Mesothelial cell of epicardium (in vitro differentiated cells): Measurements from ENCODE around the gene EFCAB6. TPM values are rescaled to one million over a fixed set of nuclear protein-coding genes. Genes with fewer than 3 reads are reported as not detected.

ENCODE experiments used
- DNase-seq, 2 experiments: peaks; one replicate each; pipeline ENCODE4 v3.0.0; 2021; ENCODE audit warnings: low spot score in 2 of 2; ENCODE audit not compliant: unreplicated experiment in 2 of 2
- H3K27ac Mint-ChIP-seq: 2 replicates; pipeline ENCODE4 v1.8.0; 2021; ENCODE audit warnings: mixed read lengths
- H3K27me3 Mint-ChIP-seq: 2 replicates; pipeline ENCODE4 v1.8.0; 2021; ENCODE audit warnings: low read depth, mixed read lengths
- H3K36me3 Mint-ChIP-seq: 2 replicates; pipeline ENCODE4 v1.8.0; 2021; ENCODE audit warnings: mixed read lengths
- H3K4me1 Mint-ChIP-seq: 2 replicates; pipeline ENCODE4 v1.8.0; 2021; ENCODE audit warnings: mixed read lengths
- H3K4me3 Mint-ChIP-seq: 2 replicates; pipeline ENCODE4 v1.8.0; 2021; ENCODE audit warnings: mild to moderate bottlenecking, moderate library complexity, mixed read lengths
- H3K9me3 Mint-ChIP-seq: 2 replicates; pipeline ENCODE4 v1.8.0; 2021; ENCODE audit warnings: mixed read lengths
- total RNA-seq: library from RNA; stranded (reverse); gene quantifications from 3 replicates; pipeline ENCODE4 v1.2.1, GENCODE V29; 2021
- TF ChIP-seq, protein P1 (sequence below): fragments of 200-600 bp; sonication (generic); IDR thresholded peaks from one replicate; pipeline ENCODE4 v1.5.0; 2021; ENCODE audit warnings: antibody characterized with exemption; ENCODE audit not compliant: unreplicated experiment

The EFCAB6 gene
- total RNA-seq, 1 donor from 2014 or later: 2.6 TPM

DNA sequence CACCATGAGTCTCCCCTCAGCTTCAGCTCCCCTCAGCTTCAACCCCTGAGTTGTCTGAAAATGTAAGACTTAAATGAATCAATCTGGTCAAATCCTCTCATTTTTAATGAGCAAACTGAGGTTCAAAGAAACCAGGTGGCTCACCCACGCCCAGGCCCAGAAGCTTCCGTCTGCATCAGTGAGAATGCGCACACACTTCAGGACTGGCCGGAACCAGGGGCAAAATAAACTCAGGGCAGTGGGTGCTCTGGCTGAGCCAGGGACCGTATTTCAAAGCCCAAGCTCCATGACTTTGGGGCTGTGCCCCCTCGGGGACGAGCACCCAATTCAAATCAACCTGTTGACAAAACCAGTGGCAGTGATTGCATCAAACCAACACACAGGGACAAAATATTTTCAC is 47.1 kb upstream of the EFCAB6 start:
- H3K4me1 Mint-ChIP-seq: peaks cover 2% of the 10 kb centered on the region
- H3K36me3 Mint-ChIP-seq: no peaks in the 10 kb centered on the region
- no peak overlapping the region for H3K4me3 Mint-ChIP-seq
- no peak overlapping the region for H3K27ac Mint-ChIP-seq
- H3K27me3 Mint-ChIP-seq: peaks cover 58% of the 10 kb centered on the region
- no peak for DNase-seq
- TF ChIP-seq, protein P1, sequence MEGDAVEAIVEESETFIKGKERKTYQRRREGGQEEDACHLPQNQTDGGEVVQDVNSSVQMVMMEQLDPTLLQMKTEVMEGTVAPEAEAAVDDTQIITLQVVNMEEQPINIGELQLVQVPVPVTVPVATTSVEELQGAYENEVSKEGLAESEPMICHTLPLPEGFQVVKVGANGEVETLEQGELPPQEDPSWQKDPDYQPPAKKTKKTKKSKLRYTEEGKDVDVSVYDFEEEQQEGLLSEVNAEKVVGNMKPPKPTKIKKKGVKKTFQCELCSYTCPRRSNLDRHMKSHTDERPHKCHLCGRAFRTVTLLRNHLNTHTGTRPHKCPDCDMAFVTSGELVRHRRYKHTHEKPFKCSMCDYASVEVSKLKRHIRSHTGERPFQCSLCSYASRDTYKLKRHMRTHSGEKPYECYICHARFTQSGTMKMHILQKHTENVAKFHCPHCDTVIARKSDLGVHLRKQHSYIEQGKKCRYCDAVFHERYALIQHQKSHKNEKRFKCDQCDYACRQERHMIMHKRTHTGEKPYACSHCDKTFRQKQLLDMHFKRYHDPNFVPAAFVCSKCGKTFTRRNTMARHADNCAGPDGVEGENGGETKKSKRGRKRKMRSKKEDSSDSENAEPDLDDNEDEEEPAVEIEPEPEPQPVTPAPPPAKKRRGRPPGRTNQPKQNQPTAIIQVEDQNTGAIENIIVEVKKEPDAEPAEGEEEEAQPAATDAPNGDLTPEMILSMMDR: no peak
- peaks cover 14% of the 10 kb centered on the region for H3K9me3 Mint-ChIP-seq

DNA sequence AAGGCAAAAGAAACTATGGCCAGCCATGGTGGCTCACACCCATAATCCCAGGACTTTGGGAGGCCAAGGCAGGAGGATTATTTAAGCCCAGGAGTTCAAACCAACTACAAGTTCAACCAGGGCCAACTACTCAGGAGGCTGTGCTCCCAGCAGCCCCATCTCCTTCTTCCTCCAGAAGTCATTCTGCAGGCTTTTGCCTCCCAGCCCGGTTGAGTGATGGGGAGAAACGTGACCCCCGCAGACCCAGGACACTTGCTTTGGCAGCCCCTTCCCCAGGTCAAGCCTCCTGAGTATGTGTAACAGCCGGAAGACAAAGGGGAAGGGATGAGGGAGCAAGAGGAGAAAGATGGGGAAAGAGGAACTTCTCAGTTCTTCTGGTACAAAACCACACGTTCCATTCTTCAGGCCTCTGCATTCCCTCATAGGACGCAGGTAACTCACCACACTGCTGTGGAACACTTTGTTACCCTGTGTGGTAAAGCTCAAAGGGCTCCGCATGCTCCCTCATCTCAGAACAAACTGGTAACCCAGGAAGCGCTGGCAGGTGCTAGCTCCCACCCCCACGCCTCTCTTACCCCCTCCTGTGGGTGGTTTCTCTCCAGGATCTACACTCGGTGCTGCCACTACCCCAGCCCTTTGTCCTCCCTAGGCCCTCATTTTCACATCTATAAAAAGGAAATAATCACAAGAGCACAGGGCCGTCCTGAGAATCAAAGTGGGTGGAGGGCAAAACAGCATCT is 46.2 kb upstream of the EFCAB6 start:
- Mint-ChIP-seq H3K4me1 (peaks cover 2% of the 10 kb centered on the region), H3K9me3 (peaks cover 14% of the 10 kb centered on the region), H3K27ac (no peak overlapping the region), H3K27me3 (peaks cover 50% of the 10 kb centered on the region), H3K36me3 (no peaks in the 10 kb centered on the region), H3K4me3 (no peak overlapping the region)
- no peak for DNase-seq
- TF ChIP-seq, protein P1: no peak

DNA sequence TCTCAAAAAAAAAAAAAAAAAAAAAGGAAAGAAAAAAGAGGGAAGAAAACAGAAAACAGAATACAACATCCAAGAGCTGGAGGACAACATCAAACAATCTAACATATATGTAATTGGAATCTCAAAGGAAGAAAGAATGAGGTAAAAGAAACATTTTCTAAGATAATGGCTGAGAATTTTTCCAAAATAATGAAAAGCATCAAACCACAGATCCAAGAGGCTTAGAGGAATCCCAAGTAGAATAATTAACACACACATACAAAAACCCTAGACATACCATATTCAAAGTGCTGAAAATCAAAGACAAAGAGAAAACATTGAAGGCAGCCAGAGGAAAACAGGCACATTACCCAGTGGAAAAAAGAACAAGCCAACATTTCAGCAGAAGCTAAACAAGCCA is 45.3 kb upstream of the EFCAB6 start:
- no peaks in the 10 kb centered on the region for H3K4me1 Mint-ChIP-seq
- no peaks in the 10 kb centered on the region for H3K36me3 Mint-ChIP-seq

DNA sequence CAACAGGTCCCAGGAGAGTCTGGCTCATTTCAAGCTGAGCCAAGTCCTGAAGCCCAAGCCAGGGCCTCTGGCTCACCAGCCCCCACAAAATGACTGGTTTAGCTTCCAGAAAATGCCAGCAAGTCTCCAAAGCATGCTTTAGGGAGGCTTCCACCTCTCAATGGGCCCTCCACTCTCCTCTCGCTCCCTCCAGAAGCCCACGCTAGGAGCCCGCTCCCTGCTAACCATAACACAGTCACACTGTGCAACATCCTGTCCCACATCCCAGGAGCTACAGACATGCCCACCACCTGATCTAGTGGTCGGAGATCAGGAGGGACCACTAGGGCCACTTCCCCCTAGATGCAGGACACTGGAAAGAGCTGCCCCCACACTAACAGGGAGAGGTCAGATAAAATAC is 43.3 kb upstream of the EFCAB6 start:
- Mint-ChIP-seq H3K27ac (no peak overlapping the region), H3K36me3 (no peaks in the 10 kb centered on the region), H3K4me1 (no peaks in the 10 kb centered on the region), H3K27me3 (peaks cover 42% of the 10 kb centered on the region), H3K9me3 (peaks cover 14% of the 10 kb centered on the region), H3K4me3 (no peak overlapping the region)
- TF ChIP-seq, protein P1: no peak
- DNase-seq: no peak

More for the DNA sequence above, 45.3 kb upstream of the EFCAB6 start:
- Mint-ChIP-seq H3K27ac (no peak overlapping the region), H3K9me3 (peaks cover 14% of the 10 kb centered on the region), H3K27me3 (peaks cover 44% of the 10 kb centered on the region), H3K4me3 (no peak overlapping the region)
- DNase-seq: no peak
- TF ChIP-seq, protein P1: no peak

DNA sequence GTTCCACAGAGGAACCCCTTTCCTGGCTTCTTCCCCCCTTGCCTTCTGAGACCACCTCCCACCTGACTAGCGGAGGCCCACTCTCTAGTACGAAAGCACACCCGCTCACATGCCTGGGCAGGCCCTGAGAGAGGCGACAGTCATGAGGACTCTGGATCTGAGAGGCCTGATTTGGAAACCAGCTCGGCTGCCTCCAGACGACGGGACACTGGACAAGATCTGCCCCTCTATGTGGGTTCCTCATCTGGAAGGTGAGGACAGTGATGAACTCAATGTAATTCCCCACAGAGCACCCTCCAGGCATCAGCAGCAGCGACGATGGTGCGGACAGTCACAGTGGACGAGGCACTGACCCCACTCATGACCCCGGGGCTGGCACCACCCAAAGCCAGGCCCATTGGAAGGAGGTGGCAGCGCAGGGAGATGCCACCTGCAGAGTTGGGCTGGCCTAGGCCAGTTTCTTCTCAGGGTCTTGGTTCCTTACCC is 42.7 kb upstream of the EFCAB6 start:
- H3K4me3 Mint-ChIP-seq: no peak overlapping the region
- peaks cover 14% of the 10 kb centered on the region for H3K9me3 Mint-ChIP-seq
- no peaks in the 10 kb centered on the region for H3K36me3 Mint-ChIP-seq
- TF ChIP-seq, protein P1: no peak
- H3K4me1 Mint-ChIP-seq: no peaks in the 10 kb centered on the region
- H3K27ac Mint-ChIP-seq: no peak overlapping the region
- H3K27me3 Mint-ChIP-seq: peaks cover 42% of the 10 kb centered on the region
- no peak for DNase-seq
